NK-92 (cell line): ENCODE results near the gene COQ6.
"Not testable (repeated sequence)": the region's sequence is repeated elsewhere in the genome, so short reads cannot be mapped to it uniquely, and the experiment has no call there.

Source experiments
- DNase-seq: peaks from one replicate; lab custom pipeline; 2025; ENCODE audit not compliant: unreplicated experiment; lab: John Stamatoyannopoulos, UW

COQ6 gene

GRCh38 chr14:73949752-73950734, at the start of gene COQ6, which contains the start of gene FAM161B:
TSS of gene COQ6 (plus strand) at chr14:73950302. CDS start at chr14:73950333, 31 bp downstream.
TSS of gene FAM161B (minus strand) at chr14:73950094. CDS start at chr14:73950026, 68 bp downstream.
- peak; percentile 62 for DNase-seq

DNA sequence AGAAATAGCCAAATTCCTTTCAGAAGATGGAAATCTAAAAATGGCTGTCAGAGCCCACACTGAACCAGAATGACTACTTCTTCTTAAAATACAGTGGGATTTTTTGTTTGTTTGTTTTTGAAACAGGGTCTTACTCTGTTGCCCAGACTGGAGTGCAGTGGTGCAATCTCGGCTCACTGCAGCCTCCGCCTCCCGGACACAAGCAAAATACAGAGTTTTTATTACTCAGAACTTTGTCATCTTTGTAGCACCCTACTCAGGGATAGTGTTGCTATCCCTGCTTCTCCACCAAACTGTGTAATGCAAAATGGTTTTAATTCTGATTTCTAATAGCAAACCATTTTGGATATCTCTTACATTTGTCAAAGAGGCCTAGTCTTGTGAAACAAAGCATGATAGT, 47.1 kb upstream of the COQ6 start:
- no peak for DNase-seq

DNA sequence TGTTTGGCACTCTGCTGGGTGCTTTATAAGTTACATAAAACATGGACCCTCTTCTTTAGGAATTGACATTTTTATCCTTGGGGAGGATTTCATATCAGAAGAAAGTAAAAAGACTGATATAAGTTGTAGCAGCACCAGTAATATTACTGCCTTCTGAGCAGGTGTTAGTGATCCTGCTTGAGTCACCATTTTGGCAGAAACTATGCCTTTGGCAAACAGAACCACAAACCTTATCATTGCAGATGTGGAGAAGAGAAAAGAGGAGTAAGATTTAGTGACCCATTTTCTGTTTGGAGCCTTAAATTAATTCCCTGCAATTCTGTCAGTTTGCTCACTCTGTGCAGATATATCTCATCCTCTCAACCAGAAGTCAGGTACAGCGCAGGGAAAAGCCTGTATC, 40.4 kb upstream of the COQ6 start:
- no peak for DNase-seq

DNA sequence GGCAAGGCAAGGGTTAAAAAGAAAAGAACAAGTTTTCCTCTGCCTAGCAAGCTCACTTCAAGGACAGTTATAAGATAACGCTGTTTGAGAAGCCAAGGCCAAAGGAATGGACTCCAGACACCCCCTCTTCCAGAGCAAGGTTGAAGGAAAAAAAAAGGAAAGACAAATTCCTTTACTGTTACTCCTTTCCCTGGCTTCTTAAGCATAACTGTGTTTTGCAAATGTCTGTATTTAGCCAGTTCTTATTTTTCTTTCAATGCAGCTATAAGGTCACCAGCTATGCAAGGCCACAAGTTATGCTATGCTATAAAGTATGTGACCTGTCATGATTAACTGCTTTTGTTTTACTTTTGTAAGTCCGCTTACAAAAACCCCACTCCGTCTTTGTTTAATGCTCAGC, 36.8 kb upstream of the COQ6 start:
- no peak for DNase-seq

- DNase-seq = no peak
Observed at GRCh38 chr14:73916324-73916723, 33.8 kb upstream of the COQ6 start.

- DNase-seq = not testable (repeated sequence)
Observed at GRCh38 chr14:73919457-73919856, 30.6 kb upstream of the COQ6 start.

- DNase-seq = no peak
Observed at GRCh38 chr14:73924337-73924736, 25.8 kb upstream of the COQ6 start.

- DNase-seq = no peak
Observed at GRCh38 chr14:73935666-73936065, 14.4 kb upstream of the COQ6 start.

DNA sequence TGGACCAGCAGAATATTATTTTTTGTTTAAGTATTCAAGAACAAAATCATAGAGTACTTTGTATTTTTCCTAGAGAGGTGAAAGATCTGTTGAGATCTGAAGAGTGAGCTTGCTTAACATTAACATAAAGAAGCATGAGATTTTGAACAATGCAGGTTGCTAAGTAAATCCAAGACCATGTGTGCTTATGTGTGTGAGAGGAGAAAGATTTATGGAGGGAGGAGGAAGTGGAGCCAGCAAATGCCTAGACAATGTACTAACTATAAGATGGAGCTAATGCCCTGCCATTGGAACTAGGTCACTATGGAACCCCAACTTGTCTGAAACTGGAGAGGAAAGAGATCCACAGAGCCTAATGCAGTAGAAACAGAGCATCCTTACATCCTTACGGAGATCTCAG, 13.6 kb upstream of the COQ6 start:
- DNase-seq = no peak

DNA sequence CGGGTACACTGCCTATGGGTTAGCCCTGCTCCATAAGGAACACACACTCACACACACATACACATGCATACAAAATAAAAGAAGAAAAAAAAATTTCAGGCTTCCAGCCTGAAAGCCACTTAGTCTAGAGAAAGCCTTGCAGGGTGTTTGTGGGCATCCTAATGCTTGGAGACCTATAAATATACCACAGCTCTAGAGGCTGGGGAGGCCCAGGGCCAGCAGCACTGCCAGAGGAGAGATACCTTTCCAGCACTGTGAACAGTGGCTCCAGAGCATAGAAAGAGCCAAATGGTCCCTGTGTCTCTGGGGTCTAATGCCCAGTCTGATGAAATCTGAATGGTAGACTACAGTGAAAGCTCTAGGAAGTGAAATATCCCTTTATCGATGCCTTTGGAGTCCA, 13.1 kb upstream of the COQ6 start:
- no peak for DNase-seq

GRCh38 chr14:73942180-73942579, 7.9 kb upstream of the COQ6 start:
- no peak for DNase-seq

DNA sequence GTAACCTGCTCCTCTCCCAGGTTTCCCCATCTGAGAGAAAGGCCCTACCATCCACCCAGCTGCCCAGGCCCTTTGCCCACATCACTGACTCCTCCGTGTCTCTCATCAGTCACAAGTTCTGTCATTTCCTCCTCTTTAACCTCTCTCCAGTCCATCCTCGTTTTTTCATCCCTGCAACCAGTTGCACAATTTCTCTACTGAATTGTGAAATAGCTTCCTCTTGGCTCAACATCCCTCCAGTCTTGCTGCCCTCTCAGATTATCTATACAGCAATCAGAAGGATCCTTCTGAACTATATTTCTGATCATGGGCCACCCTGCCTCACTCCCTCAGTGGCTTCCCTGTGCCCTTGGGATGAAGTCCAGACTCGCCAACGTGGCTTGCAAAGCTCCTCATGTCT, 7.0 kb upstream of the COQ6 start:
- DNase-seq = no peak

GRCh38 chr14:73944432-73945158, 5.5 kb upstream of the COQ6 start:
- DNase-seq = no peak

GRCh38 chr14:73945159-73945670, 4.9 kb upstream of the COQ6 start:
- no peak for DNase-seq

- no peak for DNase-seq
Observed at GRCh38 chr14:73953731-73954130, 3.6 kb downstream of the COQ6 start.

DNA sequence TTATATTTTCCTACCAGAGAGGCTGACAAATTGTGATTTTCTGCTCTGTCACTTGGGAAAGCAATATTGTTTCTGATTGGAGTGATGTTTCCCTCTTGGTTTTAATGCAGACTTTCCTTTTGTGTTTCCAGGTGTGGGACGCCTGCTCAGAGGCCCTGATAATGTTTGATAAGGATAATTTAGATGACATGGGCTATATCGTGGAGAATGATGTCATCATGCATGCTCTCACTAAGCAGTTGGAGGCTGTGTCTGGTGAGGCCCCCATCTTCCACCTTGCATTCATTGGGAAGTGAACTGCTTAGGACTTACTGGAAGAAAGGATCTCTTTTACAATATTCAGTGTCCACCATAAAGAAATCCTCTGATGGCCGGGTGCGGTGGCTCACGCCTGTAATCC, 5.6 kb downstream of the COQ6 start:
- DNase-seq = no peak

DNA sequence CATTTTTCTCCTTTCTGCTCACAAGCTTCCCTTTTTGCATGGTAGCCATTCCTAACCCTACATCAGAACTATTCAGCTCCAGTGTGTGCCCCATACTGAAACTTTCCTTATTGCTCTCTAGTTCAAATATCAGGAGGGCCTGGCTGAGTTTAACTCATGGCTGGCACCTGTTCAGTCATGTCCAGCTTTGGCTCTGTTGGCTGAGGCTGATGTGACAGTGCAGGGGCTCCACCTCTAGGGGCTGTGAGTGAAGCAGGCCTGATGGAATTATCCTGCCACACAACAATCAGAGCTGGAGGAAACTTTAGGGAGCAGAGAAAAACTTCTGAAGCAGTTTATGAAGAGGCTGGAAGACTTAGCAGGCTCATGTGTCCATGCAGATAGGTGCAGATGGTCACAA, 8.5 kb downstream of the COQ6 start:
- DNase-seq = no peak

- DNase-seq = no peak
Observed at GRCh38 chr14:73961192-73961591, 11.1 kb downstream of the COQ6 start.

- no peak for DNase-seq
Observed at GRCh38 chr14:73965216-73965615, 15.1 kb downstream of the COQ6 start.

GRCh38 chr14:73968885-73969284, 18.8 kb downstream of the COQ6 start:
- no peak for DNase-seq

DNA sequence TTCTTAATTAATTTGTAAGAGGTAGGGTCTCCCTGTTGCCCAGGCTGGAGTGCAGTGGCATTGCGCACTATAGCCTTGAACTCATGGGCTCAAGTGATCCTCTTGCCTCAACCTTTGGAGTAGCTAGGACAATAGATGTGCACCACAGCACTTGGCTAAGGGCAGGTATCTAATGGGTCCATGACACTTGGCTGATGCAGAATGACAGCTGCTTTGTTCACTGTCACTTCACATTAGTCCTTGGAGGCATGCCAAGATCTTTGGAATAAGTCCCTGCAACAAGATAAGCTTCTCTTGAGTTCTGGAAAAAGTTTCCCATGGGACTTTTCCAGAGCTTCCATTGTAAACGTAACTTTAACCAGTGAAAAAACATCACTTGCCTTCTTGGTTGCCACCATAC, 23.4 kb downstream of the COQ6 start:
- no peak for DNase-seq

GRCh38 chr14:73976125-73976524, 26.0 kb downstream of the COQ6 start:
- DNase-seq = no peak
